ENCODE data around the gene PRRC2C. TPM values are rescaled to one million over a fixed set of nuclear protein-coding genes. Genes with fewer than 3 reads are reported as not detected.

The PRRC2C gene
- total RNA-seq, 1 donor from 2014 or later, result 152 TPM

- DNase-seq (ENCODE audit: extremely low spot score, unreplicated experiment), result no peak
- Mint-ChIP-seq H3K36me3 (ENCODE audit: unreplicated experiment) (no peaks in the 10 kb centered on the region), H3K4me1 (ENCODE audit: unreplicated experiment) (no peaks in the 10 kb centered on the region), H3K4me3 (ENCODE audit: unreplicated experiment) (no peak overlapping the region), H3K27ac (ENCODE audit: unreplicated experiment) (no peak overlapping the region), H3K27me3 (ENCODE audit: unreplicated experiment) (peaks cover 16% of the 10 kb centered on the region), H3K9me3 (ENCODE audit: unreplicated experiment) (peaks cover 4% of the 10 kb centered on the region)
- TF ChIP-seq, protein P1, sequence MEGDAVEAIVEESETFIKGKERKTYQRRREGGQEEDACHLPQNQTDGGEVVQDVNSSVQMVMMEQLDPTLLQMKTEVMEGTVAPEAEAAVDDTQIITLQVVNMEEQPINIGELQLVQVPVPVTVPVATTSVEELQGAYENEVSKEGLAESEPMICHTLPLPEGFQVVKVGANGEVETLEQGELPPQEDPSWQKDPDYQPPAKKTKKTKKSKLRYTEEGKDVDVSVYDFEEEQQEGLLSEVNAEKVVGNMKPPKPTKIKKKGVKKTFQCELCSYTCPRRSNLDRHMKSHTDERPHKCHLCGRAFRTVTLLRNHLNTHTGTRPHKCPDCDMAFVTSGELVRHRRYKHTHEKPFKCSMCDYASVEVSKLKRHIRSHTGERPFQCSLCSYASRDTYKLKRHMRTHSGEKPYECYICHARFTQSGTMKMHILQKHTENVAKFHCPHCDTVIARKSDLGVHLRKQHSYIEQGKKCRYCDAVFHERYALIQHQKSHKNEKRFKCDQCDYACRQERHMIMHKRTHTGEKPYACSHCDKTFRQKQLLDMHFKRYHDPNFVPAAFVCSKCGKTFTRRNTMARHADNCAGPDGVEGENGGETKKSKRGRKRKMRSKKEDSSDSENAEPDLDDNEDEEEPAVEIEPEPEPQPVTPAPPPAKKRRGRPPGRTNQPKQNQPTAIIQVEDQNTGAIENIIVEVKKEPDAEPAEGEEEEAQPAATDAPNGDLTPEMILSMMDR (IDR thresholded peaks at IDR 0.05), result no peak
Measured at GRCh38 chr1:171457412-171457811, 27.9 kb upstream of the PRRC2C start.

- Mint-ChIP-seq H3K27ac (ENCODE audit: unreplicated experiment) (no peak overlapping the region), H3K36me3 (ENCODE audit: unreplicated experiment) (no peaks in the 10 kb centered on the region), H3K4me3 (ENCODE audit: unreplicated experiment) (no peak overlapping the region)
Measured at GRCh38 chr1:171460018-171460620, 25.2 kb upstream of the PRRC2C start.

GRCh38 chr1:171467626-171468025 is 17.7 kb upstream of the PRRC2C start:
- no peaks in the 10 kb centered on the region for H3K27me3 Mint-ChIP-seq (ENCODE audit: unreplicated experiment)
- H3K27ac Mint-ChIP-seq (ENCODE audit: unreplicated experiment), result no peak overlapping the region
- H3K9me3 Mint-ChIP-seq (ENCODE audit: unreplicated experiment), result no peaks in the 10 kb centered on the region
- peaks cover 5% of the 10 kb centered on the region for H3K4me1 Mint-ChIP-seq (ENCODE audit: unreplicated experiment)
- TF ChIP-seq, protein P1 (IDR thresholded peaks at IDR 0.05), result no peak
- H3K36me3 Mint-ChIP-seq (ENCODE audit: unreplicated experiment), result no peaks in the 10 kb centered on the region
- DNase-seq (ENCODE audit: extremely low spot score, unreplicated experiment), result no peak
- no peak overlapping the region for H3K4me3 Mint-ChIP-seq (ENCODE audit: unreplicated experiment)

More at GRCh38 chr1:171460018-171460620, 25.2 kb upstream of the PRRC2C start:
- TF ChIP-seq, protein P1 (IDR thresholded peaks at IDR 0.05), result no peak
- DNase-seq (ENCODE audit: extremely low spot score, unreplicated experiment), result no peak
- peaks cover 15% of the 10 kb centered on the region for H3K27me3 Mint-ChIP-seq (ENCODE audit: unreplicated experiment)
- no peaks in the 10 kb centered on the region for H3K4me1 Mint-ChIP-seq (ENCODE audit: unreplicated experiment)
- H3K9me3 Mint-ChIP-seq (ENCODE audit: unreplicated experiment), result no peaks in the 10 kb centered on the region

- Mint-ChIP-seq H3K27ac (ENCODE audit: unreplicated experiment) (no peak overlapping the region), H3K9me3 (ENCODE audit: unreplicated experiment) (no peaks in the 10 kb centered on the region), H3K4me1 (ENCODE audit: unreplicated experiment) (peaks cover 5% of the 10 kb centered on the region), H3K27me3 (ENCODE audit: unreplicated experiment) (no peaks in the 10 kb centered on the region), H3K36me3 (ENCODE audit: unreplicated experiment) (no peaks in the 10 kb centered on the region), H3K4me3 (ENCODE audit: unreplicated experiment) (no peak overlapping the region)
- DNase-seq (ENCODE audit: extremely low spot score, unreplicated experiment), result no peak
- TF ChIP-seq, protein P1 (IDR thresholded peaks at IDR 0.05), result no peak
Measured at GRCh38 chr1:171468120-171468750, 17.1 kb upstream of the PRRC2C start.

DNA sequence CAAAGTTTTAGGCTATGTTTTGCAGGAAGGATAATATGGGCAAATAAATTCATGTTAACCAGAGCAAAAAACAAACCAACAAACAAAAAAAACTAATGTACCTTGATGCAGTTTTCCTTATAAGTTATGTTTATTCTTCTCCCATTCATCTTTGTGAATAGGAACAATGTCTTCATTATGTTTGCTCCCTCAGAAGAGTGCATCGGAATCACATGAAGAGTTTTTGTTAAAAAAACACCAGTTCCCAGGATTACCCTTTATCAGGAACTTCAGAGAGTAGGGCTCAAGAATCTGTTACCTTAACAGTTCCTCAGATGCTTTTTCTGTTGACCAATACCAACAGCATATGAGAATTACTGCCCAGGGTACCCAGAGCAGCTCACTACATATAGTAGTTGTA is 14.6 kb upstream of the PRRC2C start:
- Mint-ChIP-seq H3K9me3 (ENCODE audit: unreplicated experiment) (no peaks in the 10 kb centered on the region), H3K27ac (ENCODE audit: unreplicated experiment) (no peak overlapping the region), H3K4me1 (ENCODE audit: unreplicated experiment) (peaks cover 5% of the 10 kb centered on the region), H3K4me3 (ENCODE audit: unreplicated experiment) (no peak overlapping the region), H3K27me3 (ENCODE audit: unreplicated experiment) (peaks cover 6% of the 10 kb centered on the region), H3K36me3 (ENCODE audit: unreplicated experiment) (no peaks in the 10 kb centered on the region)
- DNase-seq (ENCODE audit: extremely low spot score, unreplicated experiment), result no peak
- TF ChIP-seq, protein P1 (IDR thresholded peaks at IDR 0.05), result no peak

Data from osteocyte (in vitro differentiated cells).